Liver (tissue), 9 donors: ENCODE results near the gene PIGN. TPM values are rescaled to one million over a fixed set of nuclear protein-coding genes. Genes with fewer than 3 reads are reported as not detected.

Source experiments
- DNase-seq: peaks from one replicate; pipeline ENCODE4 v3.0.0-alpha.2; 2017; ENCODE audit warnings: low spot score
- H3K27ac ChIP-seq, 2 donors: one replicate each; pipeline ENCODE4 v1.7.0; 2013; ENCODE audit warnings: inconsistent platforms in 2 of 2, low read length in 2 of 2, control low read depth in 1 of 2, low read depth in 1 of 2, mild to moderate bottlenecking in 1 of 2
- H3K27me3 ChIP-seq, 4 donors: one replicate each; pipeline versions ENCODE4 v1.6.1 to v1.7.0; 2013; ENCODE audit warnings: low read length in 3 of 4, inconsistent platforms in 1 of 4, mild to moderate bottlenecking in 1 of 4, moderate library complexity in 1 of 4; ENCODE audit not compliant: control insufficient read depth in 4 of 4, insufficient read depth in 4 of 4
- H3K36me3 ChIP-seq, 4 donors: one replicate each; pipeline versions ENCODE4 v1.6.1 to v1.7.0; 2013; ENCODE audit warnings: low read length in 3 of 4, mild to moderate bottlenecking in 3 of 4, low read depth in 1 of 4, moderate library complexity in 1 of 4; ENCODE audit not compliant: control insufficient read depth in 4 of 4, insufficient read depth in 3 of 4
- H3K4me1 ChIP-seq, 4 donors: one replicate each; pipeline versions ENCODE4 v1.6.1 to v1.7.0; 2013; ENCODE audit warnings: low read length in 3 of 4, mild to moderate bottlenecking in 3 of 4, moderate library complexity in 1 of 4; ENCODE audit not compliant: control insufficient read depth in 4 of 4, insufficient read depth in 4 of 4
- H3K4me3 ChIP-seq, 3 donors: one replicate each; pipeline versions ENCODE4 v1.6.1 to v1.7.0; 2013; ENCODE audit warnings: low read length in 3 of 3, control low read depth in 1 of 3, low read depth in 1 of 3, mild to moderate bottlenecking in 1 of 3
- H3K9ac ChIP-seq, 2 donors: one replicate each; pipeline ENCODE4 v1.7.0; 2013; ENCODE audit warnings: low read length in 2 of 2, mild to moderate bottlenecking in 2 of 2, moderate library complexity in 2 of 2, control low read depth in 1 of 2, low read depth in 1 of 2
- H3K9me3 ChIP-seq, 4 donors: one replicate each; pipeline versions ENCODE4 v1.6.1 to v1.7.0; 2013; ENCODE audit warnings: low read length in 3 of 4; ENCODE audit not compliant: control insufficient read depth in 4 of 4
- ATF3 ChIP-seq: IDR thresholded peaks from 2 replicates; pipeline ENCODE4 v1.6.1; 2016; ENCODE audit warnings: antibody characterized with exemption
- CTCF ChIP-seq: fragments of 150-350 bp; IDR thresholded peaks from 2 replicates; pipeline ENCODE4 v1.5.1; 2017; ENCODE audit warnings: improper control_type of control experiment, low read depth, low read length; ENCODE audit not compliant: missing input control
- EGR1 ChIP-seq, 2 donors: IDR thresholded peaks; 2 replicates each; pipeline ENCODE4 v1.6.1; 2016 to 2018; ENCODE audit warnings: antibody characterized with exemption in 2 of 2, low read depth in 2 of 2
- FOXA1 ChIP-seq: IDR thresholded peaks from 2 replicates; pipeline ENCODE4 v1.6.1; 2016; ENCODE audit warnings: antibody characterized with exemption
- FOXA2 ChIP-seq: IDR thresholded peaks from 2 replicates; pipeline ENCODE4 v1.6.1; 2016; ENCODE audit warnings: antibody characterized with exemption
- GABPA ChIP-seq, 2 donors: IDR thresholded peaks in 1 of 2; conservative IDR thresholded peaks in 1 of 2; 2 replicates each; pipeline ENCODE4 v1.6.1; 2016; ENCODE audit warnings: antibody characterized with exemption in 2 of 2, mild to moderate bottlenecking in 1 of 2, moderate library complexity in 1 of 2
- HNF4A ChIP-seq, 2 donors: conservative IDR thresholded peaks; 2 replicates each; pipeline ENCODE4 v1.6.1; 2016; ENCODE audit warnings: antibody characterized with exemption in 2 of 2, mild to moderate bottlenecking in 2 of 2
- HNF4G ChIP-seq: IDR thresholded peaks from 2 replicates; pipeline ENCODE4 v1.6.1; 2016; ENCODE audit warnings: antibody characterized with exemption
- JUND ChIP-seq, 2 donors: IDR thresholded peaks; 2 replicates each; pipeline ENCODE4 v1.6.1; 2016; ENCODE audit warnings: antibody characterized with exemption in 2 of 2
- MAX ChIP-seq: IDR thresholded peaks from 2 replicates; pipeline ENCODE4 v1.6.1; 2016; ENCODE audit warnings: antibody characterized with exemption
- NR2F2 ChIP-seq: IDR thresholded peaks from 2 replicates; pipeline ENCODE4 v1.6.1; 2016; ENCODE audit warnings: antibody characterized with exemption
- RAD21 ChIP-seq, 2 donors: IDR thresholded peaks; 2 replicates each; pipeline ENCODE4 v1.6.1; 2016; ENCODE audit warnings: antibody characterized with exemption in 2 of 2, mild to moderate bottlenecking in 2 of 2
- REST ChIP-seq: IDR thresholded peaks from 2 replicates; pipeline ENCODE4 v1.6.1; 2016; ENCODE audit warnings: antibody characterized with exemption, mild to moderate bottlenecking
- RXRA ChIP-seq, 2 donors: IDR thresholded peaks; 2 replicates each; pipeline ENCODE4 v1.6.1; 2017 to 2018; ENCODE audit warnings: antibody characterized with exemption in 2 of 2, mild to moderate bottlenecking in 1 of 2
- SP1 ChIP-seq: IDR thresholded peaks from 2 replicates; pipeline ENCODE4 v1.6.1; 2018; ENCODE audit warnings: antibody characterized with exemption, mild to moderate bottlenecking
- TAF1 ChIP-seq: conservative IDR thresholded peaks from 2 replicates; pipeline ENCODE4 v1.6.1; 2016; ENCODE audit warnings: antibody characterized with exemption, mild to moderate bottlenecking
- YY1 ChIP-seq: IDR thresholded peaks from 2 replicates; pipeline ENCODE4 v1.6.1; 2016; ENCODE audit warnings: antibody characterized with exemption, mild to moderate bottlenecking
- ZBTB33 ChIP-seq: IDR thresholded peaks from 2 replicates; pipeline ENCODE4 v1.6.1; 2016; ENCODE audit warnings: antibody characterized with exemption
- WGBS: extraction: QIAGEN DNeasy Blood & Tissue Kit; methylation state at CpG from one replicate; pipeline ENCODE4 v1.1.7; 2013; 5-methylcytosine and 5-hydroxymethylcytosine counted together
- polyA plus RNA-seq, 2 donors: library from polyadenylated mRNA; stranded (reverse) in 1 of 2; unstranded in 1 of 2; fragments of 200-250 nt in 1 of 2; fragments of >200 nt in 1 of 2; fragmentation: Nextera tagmentation in 1 of 2; extraction: Ambion mirVana in 1 of 2; gene quantifications; one replicate each; pipeline versions ENCODE4 v1.2.1 to v1.2.3, GENCODE V29; 2013 to 2015
- total RNA-seq, 2 donors: library from RNA; depleted of rRNA; stranded (reverse); fragments of >200 nt; gene quantifications; one replicate each; pipeline ENCODE4 v1.2.3, GENCODE V29; 2014
- donor health status: healthy.
- donor health status: healthy.
- donor health status: healthy.
- donor health status: healthy.
- donor health status: healthy.

PIGN gene
- total and polyA plus RNA-seq, 4 donors = 5.1 to 20.6 (median 12.5) TPM

- Histone ChIP-seq H3K36me3 (peaks cover 0 to under 1% (median 0%) of the 10 kb centered on the region in 4 donors), H3K4me1 (no peaks in the 10 kb centered on the region), H3K9ac (no peak overlapping the region), H3K27me3 (no peaks in the 10 kb centered on the region), H3K27ac (no peak overlapping the region), H3K4me3 (no peak overlapping the region), H3K9me3 (no peaks in the 10 kb centered on the region)
- TF ChIP-seq RXRA (IDR thresholded peaks at IDR 0.05) (no peak), JUND (IDR thresholded peaks at IDR 0.05) (no peak), HNF4A (conservative IDR thresholded peaks at IDR 0.05) (no peak), CTCF (no peak), FOXA1 (no peak), GABPA (IDR thresholded peaks at IDR 0.05 in 1 of 2, conservative IDR thresholded peaks at IDR 0.05 in 1 of 2) (no peak), EGR1 (IDR thresholded peaks at IDR 0.05; ENCODE audit: low read depth in 2 of 2) (no peak), YY1 (no peak), FOXA2 (no peak)
- WGBS = 98% methylated on average over 1 of the region's 1 CpG
- DNase-seq = no peak
These were observed 79.0 kb downstream of the PIGN start for GRCh38 chr18:62107881-62108280.

GRCh38 chr18:62106271-62106670 is 80.6 kb downstream of the PIGN start:
- Histone ChIP-seq H3K27me3 (no peaks in the 10 kb centered on the region), H3K9me3 (no peaks in the 10 kb centered on the region), H3K27ac (no peak overlapping the region), H3K4me3 (no peak overlapping the region), H3K36me3 (no peaks in the 10 kb centered on the region), H3K4me1 (no peaks in the 10 kb centered on the region), H3K9ac (no peak overlapping the region)
- TF ChIP-seq RAD21 (IDR thresholded peaks at IDR 0.05) (no peak), YY1 (no peak), NR2F2 (no peak), RXRA (IDR thresholded peaks at IDR 0.05) (no peak), FOXA2 (no peak), CTCF (no peak), GABPA (IDR thresholded peaks at IDR 0.05 in 1 of 2, conservative IDR thresholded peaks at IDR 0.05 in 1 of 2) (no peak), SP1 (no peak), MAX (no peak), JUND (IDR thresholded peaks at IDR 0.05) (no peak), FOXA1 (no peak), REST (no peak), HNF4G (no peak), ATF3 (no peak), HNF4A (conservative IDR thresholded peaks at IDR 0.05) (no peak), ZBTB33 (no peak), TAF1 (no peak), EGR1 (IDR thresholded peaks at IDR 0.05; ENCODE audit: low read depth in 2 of 2) (no peak)
- no peak for DNase-seq
- WGBS = 83% methylated on average over 2 of the region's 2 CpGs
